Measurements from ENCODE around the gene OR6C70.
"Not testable (repeated sequence)": the region's sequence is repeated elsewhere in the genome, so short reads cannot be mapped to it uniquely, and the experiment has no call there.

The OR6C70 gene

GRCh38 chr12:55470088-55470829 is at the start of gene OR6C70:
Gene OR6C70 (minus strand): TSS chr12:55470138. CDS start chr12:55470138, 0 bp downstream.
- no peak for DNase-seq

GRCh38 chr12:55516391-55516790 is 46.5 kb upstream of the OR6C70 start:
- DNase-seq, result no peak

GRCh38 chr12:55515696-55516095 is 45.8 kb upstream of the OR6C70 start:
- no peak for DNase-seq

- DNase-seq, result no peak
Observed at GRCh38 chr12:55501601-55502000, 31.7 kb upstream of the OR6C70 start.

- DNase-seq, result no peak
Observed at GRCh38 chr12:55499810-55500252, 29.9 kb upstream of the OR6C70 start.

GRCh38 chr12:55499231-55499630 is 29.3 kb upstream of the OR6C70 start:
- DNase-seq, result no peak

- no peak for DNase-seq
Observed at GRCh38 chr12:55495490-55495889, 25.6 kb upstream of the OR6C70 start.

- no peak for DNase-seq
Observed at GRCh38 chr12:55492078-55492477, 22.1 kb upstream of the OR6C70 start, which contains the start of gene OR6C68. Gene OR6C68 (plus strand): TSS chr12:55492378. CDS start chr12:55492378, 0 bp downstream.

- not testable (repeated sequence) for DNase-seq
Observed at GRCh38 chr12:55484284-55484683, 14.3 kb upstream of the OR6C70 start.

GRCh38 chr12:55479136-55479535 is 9.2 kb upstream of the OR6C70 start:
- DNase-seq, result not testable (repeated sequence)

- DNase-seq, result no peak
Observed at GRCh38 chr12:55472264-55472663, 2.3 kb upstream of the OR6C70 start.

- DNase-seq, result no peak
Observed at GRCh38 chr12:55469291-55469690, 647 bp downstream of the OR6C70 start.

- no peak for DNase-seq
Observed at GRCh38 chr12:55467836-55468235, 2.1 kb downstream of the OR6C70 start.

GRCh38 chr12:55464926-55465325 is 5.0 kb downstream of the OR6C70 start:
- DNase-seq, result not testable (repeated sequence)

- DNase-seq, result no peak
Observed at GRCh38 chr12:55448825-55449224, 21.1 kb downstream of the OR6C70 start.

- no peak for DNase-seq
Observed at GRCh38 chr12:55446326-55446725, 23.6 kb downstream of the OR6C70 start.

- DNase-seq, result no peak
Observed at GRCh38 chr12:55445357-55445756, 24.6 kb downstream of the OR6C70 start.

GRCh38 chr12:55443776-55444175 is 26.2 kb downstream of the OR6C70 start, which contains the start of gene OR6C2:
Gene OR6C2 (plus strand): TSS chr12:55444076. CDS start chr12:55452214, 8,138 bp downstream.
- DNase-seq, result no peak

GRCh38 chr12:55441233-55441632 is 28.7 kb downstream of the OR6C70 start:
- not testable (repeated sequence) for DNase-seq

- DNase-seq, result no peak
Observed at GRCh38 chr12:55428331-55429243, 41.4 kb downstream of the OR6C70 start.

GRCh38 chr12:55425954-55426353 is 44.0 kb downstream of the OR6C70 start, which contains the start of gene OR6C76:
Gene OR6C76 (plus strand): TSS chr12:55426254. CDS start chr12:55426254, 0 bp downstream.
- no peak for DNase-seq

GRCh38 chr12:55420307-55420962 is 49.5 kb downstream of the OR6C70 start:
- DNase-seq, result no peak
